ENCODE results near the gene MYF6.
"Not testable (repeated sequence)": the region's sequence is repeated elsewhere in the genome, so short reads cannot be mapped to it uniquely, and the experiment has no call there.

Gene MYF6

DNA sequence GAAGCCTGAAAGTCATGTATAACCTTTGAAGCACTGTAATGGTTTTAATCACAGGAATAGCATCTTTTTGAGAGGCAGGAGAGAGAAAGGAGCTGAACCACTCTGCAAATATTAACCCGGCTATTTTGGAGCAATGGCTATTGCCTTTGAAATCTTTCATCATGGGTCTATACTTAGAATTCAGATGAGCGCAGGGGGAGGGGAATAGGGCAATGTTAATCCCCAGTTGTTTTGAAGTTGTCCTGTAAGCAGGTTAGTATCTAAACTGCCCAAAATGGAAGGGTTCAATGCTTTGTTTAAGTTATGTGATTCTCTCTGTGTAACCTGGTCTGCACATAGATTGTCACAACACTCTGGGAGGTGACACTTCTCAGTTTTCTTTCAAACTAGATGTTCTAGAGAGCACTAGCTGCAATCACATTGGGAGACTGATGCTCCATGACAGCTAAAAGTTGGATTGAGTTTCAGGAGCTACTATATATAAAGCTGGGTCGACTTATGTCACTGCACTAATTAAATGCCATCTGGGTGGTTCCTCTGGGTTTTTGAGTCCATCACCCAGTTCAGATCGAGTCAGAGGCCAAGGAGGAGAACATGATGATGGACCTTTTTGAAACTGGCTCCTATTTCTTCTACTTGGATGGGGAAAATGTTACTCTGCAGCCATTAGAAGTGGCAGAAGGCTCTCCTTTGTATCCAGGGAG, at the start of gene MYF6:
Gene MYF6 (plus strand): TSS at position 509 of the 704 bp plus-strand sequence. CDS start 86 bp downstream, at position 595.
- ChIA-PET CTCF (no interaction called here), POLR2A (no interaction called here)
- TF ChIP-seq CTCF (IDR thresholded peaks at IDR 0.05; ENCODE audit: insufficient read depth, low read length, missing control alignments), result no peak
- H3K4me3 ChIP-seq (ENCODE audit: low read depth, low read length), result no peak within 1 kb of the TSS
- DNase-seq (ENCODE audit: low read depth, low spot score), result no peak

GRCh38 chr12:80659512-80660063, 47.8 kb upstream of the MYF6 start:
- TF ChIP-seq CTCF (IDR thresholded peaks at IDR 0.05; ENCODE audit: insufficient read depth, low read length, missing control alignments), result no peak
- no peak overlapping the region for H3K4me3 ChIP-seq (ENCODE audit: low read depth, low read length)
- CTCF ChIA-PET, result no interaction called here
- POLR2A ChIA-PET, result no interaction called here
- no peak for DNase-seq (ENCODE audit: low read depth, low spot score)

GRCh38 chr12:80662586-80662985, 44.8 kb upstream of the MYF6 start:
- no peak for TF ChIP-seq CTCF (IDR thresholded peaks at IDR 0.05; ENCODE audit: insufficient read depth, low read length, missing control alignments)
- ChIA-PET POLR2A (no interaction called here), CTCF (no interaction called here)
- DNase-seq (ENCODE audit: low read depth, low spot score), result no peak
- no peak overlapping the region for H3K4me3 ChIP-seq (ENCODE audit: low read depth, low read length)

DNA sequence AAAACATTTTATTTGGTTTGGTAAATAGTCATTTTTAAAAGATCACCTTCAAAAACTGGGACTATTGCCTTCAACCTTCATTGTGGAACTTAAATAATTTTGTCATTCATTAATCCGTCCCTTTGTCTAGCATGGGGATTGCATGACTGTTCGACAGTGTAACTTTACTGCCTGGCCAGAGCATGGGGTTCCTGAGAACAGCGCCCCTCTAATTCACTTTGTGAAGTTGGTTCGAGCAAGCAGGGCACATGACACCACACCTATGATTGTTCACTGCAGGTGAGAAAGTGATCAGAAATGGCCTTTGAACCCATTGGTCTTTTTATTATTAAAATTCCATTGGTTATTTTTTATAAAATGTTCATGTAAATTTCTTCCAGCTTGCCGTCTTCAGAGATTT, 37.2 kb upstream of the MYF6 start:
- DNase-seq (ENCODE audit: low read depth, low spot score), result no peak
- POLR2A ChIA-PET, result no interaction called here
- TF ChIP-seq CTCF (IDR thresholded peaks at IDR 0.05; ENCODE audit: insufficient read depth, low read length, missing control alignments), result no peak
- H3K4me3 ChIP-seq (ENCODE audit: low read depth, low read length), result no peak overlapping the region
- CTCF ChIA-PET, result no interaction called here

DNA sequence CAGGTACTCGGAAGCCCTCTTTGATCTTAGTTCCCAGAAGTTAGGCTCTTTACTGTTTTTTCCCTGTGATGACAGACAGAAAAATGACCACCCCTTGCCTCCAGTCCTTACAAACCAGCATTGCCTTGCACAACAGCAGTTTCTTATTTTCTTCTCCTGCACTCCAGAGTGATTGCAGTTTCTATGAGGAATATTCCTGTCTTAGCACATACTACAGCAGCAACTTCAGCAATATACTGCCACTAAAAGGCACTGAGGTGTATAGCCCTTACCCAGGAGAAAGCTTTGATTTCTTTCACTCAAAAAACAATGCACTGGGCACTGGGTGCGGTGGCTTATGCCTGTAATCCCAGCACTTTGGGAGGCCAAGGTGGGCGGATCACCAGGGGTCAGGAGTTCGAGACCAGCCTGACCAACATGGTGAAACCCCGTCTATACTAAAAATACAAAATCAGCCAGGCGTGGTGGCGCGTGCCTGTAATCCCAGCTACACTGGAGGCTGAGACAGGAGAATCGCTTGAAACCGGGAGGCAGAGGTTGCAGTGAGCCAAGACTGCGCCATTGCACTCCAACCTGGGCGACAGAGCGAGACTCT, 31.3 kb upstream of the MYF6 start:
- CTCF ChIA-PET, result interaction anchor here (2.2 kb wide), 1 partner anchor 263 kb away, joined by 6 read pairs; no protein-coding TSS in a partner anchor
- DNase-seq (ENCODE audit: low read depth, low spot score); POLR2A ChIA-PET; H3K4me3 ChIP-seq (ENCODE audit: low read depth, low read length): not testable (repeated sequence)

GRCh38 chr12:80676856-80677255, 30.6 kb upstream of the MYF6 start:
- no peak for DNase-seq (ENCODE audit: low read depth, low spot score)
- TF ChIP-seq CTCF (IDR thresholded peaks at IDR 0.05; ENCODE audit: insufficient read depth, low read length, missing control alignments), result no peak
- POLR2A ChIA-PET, result no interaction called here
- CTCF ChIA-PET, result interaction anchor here (2.2 kb wide), 1 partner anchor 264 kb away, joined by 6 read pairs; no protein-coding TSS in a partner anchor
- H3K4me3 ChIP-seq (ENCODE audit: low read depth, low read length), result no peak overlapping the region
